GM18498 (cell line): Measurements from ENCODE around the gene KCNG2.

ENCODE experiments used
- ATAC-seq: cut with Tn5 transposase; IDR thresholded peaks from one replicate; pipeline ENCODE4 v1.9.1; 2021; ENCODE audit warnings: mild to moderate bottlenecking, moderate library complexity; ENCODE audit not compliant: unreplicated experiment

The KCNG2 gene

DNA sequence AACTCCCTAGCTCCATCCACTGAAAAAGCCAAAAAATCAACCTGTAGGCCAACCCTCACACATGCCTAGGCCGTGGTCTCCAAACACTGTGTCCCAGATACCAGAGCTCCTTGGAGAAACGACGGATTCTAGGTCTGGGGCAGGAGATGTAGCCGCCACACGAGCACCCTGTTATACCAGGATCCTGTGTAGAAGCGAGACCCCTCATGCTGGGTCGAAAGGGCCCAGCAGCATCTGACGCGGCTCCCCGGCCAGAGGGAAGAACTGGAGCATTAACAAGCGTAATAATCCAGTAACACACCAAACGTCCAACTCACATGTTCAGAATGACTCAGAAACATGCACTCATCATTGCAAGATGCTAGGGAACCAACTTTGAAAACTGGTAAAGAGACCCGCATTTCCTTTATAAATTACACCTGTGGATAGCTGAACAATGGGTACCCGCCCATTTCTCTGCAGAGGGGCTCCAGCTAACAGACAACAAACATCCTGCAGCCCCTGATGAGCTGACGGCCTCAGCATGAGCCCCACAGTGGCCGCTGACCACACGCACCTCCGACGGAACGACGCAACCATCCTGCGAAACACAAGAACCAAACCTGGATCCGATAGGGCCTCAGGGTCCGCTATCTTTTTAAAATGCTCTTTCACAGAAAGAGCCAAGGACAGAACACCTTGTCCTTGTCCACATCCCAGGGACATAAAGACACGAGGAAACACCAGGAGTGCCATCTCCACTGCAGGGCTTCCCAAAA, 139.5 kb downstream of the KCNG2 start:
- ATAC-seq = no peak

DNA sequence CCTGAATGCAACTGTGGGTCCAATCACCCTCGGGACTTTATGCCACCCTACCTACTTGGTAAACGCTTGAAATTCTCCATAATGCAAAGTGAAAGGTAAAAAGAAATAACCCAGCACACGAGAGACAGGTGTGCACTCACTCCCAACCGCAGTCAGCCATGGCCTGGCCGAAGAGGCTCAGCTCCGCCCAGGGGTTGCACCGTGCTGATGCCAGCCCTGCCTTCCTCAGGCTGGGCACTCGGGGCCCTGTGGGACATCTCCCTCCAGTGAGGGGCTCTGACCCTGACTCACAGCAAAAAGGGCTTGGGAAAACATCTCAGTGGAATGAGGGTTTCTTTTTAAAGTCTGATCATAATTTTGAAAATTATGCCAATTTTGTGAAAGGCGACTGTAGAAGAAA, 140.5 kb downstream of the KCNG2 start:
- no peak for ATAC-seq

DNA sequence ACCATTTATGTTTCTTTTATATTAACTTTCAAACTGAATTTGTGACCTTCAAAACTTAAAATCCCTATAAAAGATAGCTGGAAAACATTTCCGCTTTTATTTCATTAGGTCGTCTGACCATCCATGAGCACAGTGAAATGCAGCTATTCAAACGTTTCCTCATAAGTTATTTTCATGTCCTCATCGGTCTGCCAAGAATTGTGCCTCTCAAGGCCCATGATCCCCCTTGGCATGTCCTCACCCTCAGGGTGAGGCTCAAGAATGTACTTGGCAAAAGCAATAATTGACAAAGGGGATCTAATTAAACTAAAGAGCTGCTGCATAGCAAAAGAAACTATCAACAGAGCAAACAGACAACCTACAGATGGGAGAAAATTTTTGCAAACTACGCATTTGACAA, 141.4 kb downstream of the KCNG2 start:
- no peak for ATAC-seq

GRCh38 chr18:79940126-79940813, 142.5 kb downstream of the KCNG2 start:
- ATAC-seq = no peak

- ATAC-seq = no peak
Measured at GRCh38 chr18:79940814-79941472, 143.2 kb downstream of the KCNG2 start.

GRCh38 chr18:79941473-79942119, 143.9 kb downstream of the KCNG2 start:
- ATAC-seq = no peak

GRCh38 chr18:79942211-79942610, 144.5 kb downstream of the KCNG2 start:
- no peak for ATAC-seq

DNA sequence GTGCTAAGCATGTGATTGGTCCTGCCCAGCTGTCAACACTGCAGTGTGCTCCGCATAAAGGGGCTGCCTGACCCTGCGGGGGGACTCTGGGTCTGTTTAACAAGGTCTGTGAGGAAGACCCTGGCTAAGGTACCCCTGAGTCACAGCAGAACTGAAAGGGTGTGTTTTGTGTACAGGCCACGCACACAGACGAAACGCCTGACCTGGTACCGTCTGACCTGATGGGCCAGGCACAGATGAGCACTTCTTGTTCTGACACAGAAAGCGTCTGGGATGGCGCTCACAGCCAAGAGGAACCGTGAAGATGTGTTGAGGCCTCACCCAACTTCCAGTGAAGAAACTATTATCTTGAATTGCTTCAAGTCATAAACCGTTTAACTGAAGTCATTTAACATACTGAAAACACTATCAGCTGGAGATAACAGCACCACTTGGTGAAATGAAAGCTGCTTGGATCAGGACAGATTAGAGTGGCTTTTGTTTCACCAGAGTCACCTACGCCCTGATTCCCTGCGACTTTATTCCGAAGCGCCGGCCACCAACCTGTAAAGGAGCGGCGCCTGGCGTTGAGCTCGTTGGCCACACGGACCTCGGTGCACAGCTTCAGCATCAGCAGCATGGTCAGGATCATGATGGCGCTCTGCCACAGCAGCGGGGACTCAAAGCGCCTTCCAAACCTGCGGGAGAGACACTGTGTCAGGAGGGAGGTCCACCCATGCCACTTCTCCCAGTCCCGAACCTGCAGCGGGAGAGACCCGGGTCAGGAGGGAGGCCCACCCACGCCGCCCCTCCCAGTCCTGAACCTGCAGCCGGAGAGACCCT, 145.3 kb downstream of the KCNG2 start:
- ATAC-seq = no peak

DNA sequence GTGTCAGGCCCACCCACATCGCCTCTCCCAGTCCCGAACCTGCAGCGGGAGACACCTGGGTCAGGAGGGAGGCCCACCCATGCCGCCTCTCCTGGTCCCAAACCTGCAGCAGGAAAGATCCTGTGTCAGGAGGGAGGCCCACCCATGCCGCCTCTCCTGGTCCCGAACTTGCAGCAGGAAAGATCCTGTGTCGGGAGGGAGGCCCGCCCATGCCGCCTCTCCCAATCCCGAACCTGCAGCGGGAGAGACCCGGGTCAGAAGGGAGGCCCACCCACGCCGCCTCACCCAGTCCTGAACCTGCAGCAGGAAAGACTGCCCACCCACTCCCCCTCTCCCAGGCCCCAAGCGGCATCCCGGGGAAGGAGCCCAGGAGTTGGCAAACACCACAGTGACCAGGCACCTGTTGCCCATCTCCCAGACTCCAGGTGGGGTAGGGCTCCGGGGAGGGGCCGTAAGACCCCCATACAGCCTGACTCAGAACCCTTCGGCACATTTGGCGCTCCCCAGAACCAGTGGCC, 145.9 kb downstream of the KCNG2 start:
- no peak for ATAC-seq

DNA sequence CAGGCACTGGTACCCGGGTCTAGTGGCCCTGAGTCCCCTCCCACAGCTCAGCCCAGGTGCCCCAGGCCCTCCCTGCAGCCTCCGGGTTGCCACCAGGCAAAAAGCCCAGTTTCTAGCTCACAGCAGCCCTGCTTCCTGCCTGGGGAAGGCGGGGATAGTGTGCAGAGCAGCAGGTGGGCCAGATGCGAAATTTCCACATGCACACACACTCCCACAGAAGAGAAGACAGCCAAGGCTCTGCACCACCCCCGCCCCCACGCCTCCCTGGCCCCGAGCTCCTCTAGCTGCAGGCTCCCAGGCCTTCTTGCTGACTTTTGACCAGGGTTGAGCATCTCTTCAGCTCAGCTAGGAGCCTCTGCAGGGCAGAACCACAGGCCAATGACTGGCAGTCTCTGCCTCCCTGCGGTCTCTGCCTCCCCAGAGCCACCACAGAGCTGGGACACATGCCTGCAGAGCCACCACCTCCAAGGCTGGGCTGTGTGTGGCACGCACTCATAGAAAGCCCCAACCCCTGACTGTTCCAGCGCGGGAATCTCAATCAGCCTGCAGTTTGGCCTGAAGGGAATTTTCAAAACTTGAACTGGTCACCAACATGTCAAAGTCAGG, 146.5 kb downstream of the KCNG2 start:
- ATAC-seq = no peak

DNA sequence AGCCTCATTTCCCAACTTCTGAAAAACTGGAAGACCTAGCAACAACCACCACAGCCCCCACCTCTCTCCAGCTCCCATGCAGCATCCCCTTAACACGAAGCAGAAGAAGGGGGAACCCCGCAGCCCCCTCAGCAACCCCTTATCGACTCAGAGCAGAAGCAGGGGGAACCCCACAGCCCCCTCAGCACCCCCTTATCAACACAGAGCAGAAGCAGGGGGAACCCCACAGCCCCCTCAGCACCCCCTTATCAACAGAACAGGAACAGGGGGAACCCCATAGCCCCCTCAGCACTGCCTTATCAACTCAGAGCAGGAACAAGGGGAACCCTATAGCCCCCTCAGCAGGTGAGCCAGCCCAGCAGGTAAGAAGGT, 147.0 kb downstream of the KCNG2 start:
- ATAC-seq = no peak

DNA sequence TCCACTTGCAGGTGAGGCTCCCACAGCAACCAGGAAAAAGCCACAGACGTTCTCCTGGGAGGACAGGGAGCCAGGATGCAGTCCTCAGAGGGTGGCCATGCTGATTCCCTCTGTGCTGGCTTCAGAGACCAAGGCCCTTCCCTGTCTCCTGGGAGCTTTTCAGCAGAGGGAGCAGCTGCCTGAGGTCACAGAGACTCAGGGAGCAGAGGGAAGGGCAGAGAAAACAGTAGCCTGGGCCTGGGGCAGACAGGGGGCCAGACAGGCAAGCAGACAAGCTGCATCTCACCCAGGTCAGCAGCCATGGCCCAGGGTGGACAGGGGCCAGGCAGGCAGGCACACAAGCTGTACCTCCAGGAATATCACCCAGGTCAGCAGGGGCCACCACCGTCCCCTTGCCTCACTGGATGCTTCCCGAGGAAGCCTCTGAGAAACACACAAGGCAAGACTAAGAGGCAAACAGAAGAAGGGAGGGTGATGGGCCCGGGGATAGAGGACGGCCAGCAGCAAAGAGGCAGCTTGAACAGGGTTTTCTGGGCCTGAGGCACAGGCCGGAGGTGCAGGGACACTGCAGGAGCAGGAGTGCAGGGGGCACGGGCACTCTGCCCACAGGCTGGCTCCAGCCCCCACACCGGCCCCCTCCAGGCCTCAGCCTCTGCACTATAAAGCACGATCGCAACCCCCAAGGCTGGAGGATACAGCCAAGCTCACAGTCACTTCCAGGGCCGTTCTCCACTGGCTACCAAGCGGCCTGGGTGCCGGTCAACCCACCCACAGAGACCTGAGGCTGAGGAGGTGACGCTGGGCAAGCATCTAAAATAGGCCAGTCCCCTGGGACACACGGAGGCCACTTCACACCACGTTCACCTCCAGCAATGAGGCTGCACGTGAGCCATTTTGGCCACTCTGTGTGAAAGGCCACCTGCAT, 147.6 kb downstream of the KCNG2 start:
- ATAC-seq = no peak

DNA sequence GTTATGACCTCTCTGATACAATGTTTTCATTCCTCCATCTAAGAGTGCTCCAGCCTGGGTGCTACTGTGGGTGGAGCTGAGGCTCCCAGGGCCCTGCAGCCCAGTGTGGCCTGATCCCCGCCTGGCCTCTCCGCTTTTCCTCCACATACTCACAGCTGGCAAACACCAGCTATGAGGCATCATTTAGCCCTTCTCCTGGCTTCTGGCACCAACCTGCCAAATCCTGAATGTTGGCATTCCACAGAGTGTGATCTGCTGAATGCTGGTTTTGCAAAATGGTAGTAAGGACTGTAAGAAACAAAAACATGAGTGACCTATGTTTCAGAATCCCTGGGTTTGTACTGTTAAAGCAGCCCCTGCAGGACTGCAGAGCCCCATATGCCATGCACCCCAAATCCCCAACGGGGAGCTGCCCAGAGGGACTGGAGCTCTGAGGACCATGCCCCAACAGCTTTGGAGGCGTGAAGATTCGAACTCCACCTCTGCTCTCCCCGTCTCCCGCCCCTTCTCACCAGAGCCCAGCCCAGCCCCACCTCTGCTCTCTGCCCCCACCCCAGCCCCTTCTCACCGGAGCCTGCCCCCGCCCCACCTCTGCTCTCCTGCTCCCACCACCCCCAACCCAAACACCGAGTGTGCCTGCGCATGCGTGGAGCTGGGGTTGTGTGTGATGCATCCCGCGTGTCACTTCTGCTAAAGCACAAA, 149.5 kb downstream of the KCNG2 start:
- no peak for ATAC-seq

DNA sequence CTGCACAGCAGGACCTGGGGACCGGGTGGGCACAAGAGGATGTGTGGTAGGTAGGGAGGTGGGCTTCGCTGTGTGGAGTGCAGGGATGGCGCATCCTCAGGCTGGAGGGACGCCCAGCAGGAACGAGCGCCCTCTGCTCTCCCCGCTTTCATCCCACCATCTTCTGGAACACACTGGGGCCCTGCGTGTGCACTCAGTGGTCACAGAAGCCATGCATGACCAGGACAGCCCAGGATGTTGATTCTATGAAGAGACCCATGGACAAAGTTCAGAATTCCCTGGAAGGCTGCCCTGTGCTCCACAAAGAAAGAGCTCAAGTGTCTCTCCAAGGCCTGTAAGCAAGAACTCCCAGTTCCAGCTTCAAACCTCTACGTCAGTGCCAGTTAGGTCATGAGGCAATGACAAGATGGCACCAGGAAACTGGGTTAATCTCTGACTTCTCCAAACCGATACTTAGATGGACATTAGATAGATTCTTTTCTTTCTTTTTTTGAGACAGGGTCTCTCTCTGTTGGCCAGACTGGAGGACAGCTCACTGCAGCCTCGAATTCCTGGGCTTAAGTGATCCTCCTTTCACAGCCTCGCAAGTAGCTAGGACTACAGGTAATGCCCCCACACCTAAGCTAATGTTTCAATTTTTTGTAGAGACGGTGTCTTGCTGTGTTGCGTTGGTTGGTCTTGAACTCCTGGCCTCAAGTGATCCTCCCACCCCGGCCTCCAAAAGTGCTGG, 150.3 kb downstream of the KCNG2 start:
- ATAC-seq = no peak

- no peak for ATAC-seq
Measured at GRCh38 chr18:79948719-79949411, 151.1 kb downstream of the KCNG2 start.
